Measurements from ENCODE around the gene SPATC1L. TPM values are rescaled to one million over a fixed set of nuclear protein-coding genes. Genes with fewer than 3 reads are reported as not detected.

Gene SPATC1L
- polyA plus RNA-seq, 3 donors = 3.3 to 6.7 (median 5.8) TPM

DNA sequence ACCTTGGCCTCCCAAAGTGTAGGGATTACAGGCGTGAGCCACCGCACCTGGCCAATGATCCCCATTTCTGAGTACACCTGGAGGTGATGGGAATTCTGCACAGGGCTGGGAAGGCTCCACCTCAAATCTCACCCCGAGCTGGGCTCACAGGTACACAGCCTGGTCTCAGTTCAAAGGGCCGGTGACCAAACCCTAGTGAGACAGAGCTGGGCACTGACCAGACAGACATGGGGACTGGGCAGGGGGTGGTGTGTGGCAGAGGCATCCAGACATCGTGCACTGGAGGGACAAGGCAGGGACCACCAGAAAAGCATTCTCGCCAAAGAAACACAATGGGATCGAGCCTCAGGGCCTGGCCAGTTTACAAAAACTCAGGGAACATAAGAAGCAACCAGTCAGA is 27.1 kb upstream of the SPATC1L start:
- TF ChIP-seq, protein P1, sequence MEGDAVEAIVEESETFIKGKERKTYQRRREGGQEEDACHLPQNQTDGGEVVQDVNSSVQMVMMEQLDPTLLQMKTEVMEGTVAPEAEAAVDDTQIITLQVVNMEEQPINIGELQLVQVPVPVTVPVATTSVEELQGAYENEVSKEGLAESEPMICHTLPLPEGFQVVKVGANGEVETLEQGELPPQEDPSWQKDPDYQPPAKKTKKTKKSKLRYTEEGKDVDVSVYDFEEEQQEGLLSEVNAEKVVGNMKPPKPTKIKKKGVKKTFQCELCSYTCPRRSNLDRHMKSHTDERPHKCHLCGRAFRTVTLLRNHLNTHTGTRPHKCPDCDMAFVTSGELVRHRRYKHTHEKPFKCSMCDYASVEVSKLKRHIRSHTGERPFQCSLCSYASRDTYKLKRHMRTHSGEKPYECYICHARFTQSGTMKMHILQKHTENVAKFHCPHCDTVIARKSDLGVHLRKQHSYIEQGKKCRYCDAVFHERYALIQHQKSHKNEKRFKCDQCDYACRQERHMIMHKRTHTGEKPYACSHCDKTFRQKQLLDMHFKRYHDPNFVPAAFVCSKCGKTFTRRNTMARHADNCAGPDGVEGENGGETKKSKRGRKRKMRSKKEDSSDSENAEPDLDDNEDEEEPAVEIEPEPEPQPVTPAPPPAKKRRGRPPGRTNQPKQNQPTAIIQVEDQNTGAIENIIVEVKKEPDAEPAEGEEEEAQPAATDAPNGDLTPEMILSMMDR (IDR thresholded peaks at IDR 0.05) = no peak
- no peaks in the 10 kb centered on the region for H4K20me1 ChIP-seq (ENCODE audit: insufficient read depth, low read length)
- no peaks in the 10 kb centered on the region for H3K79me2 ChIP-seq (ENCODE audit: insufficient read depth, low read length)
- no peak for DNase-seq
- H3K27me3 ChIP-seq (ENCODE audit: control insufficient read depth in 2 of 2, insufficient read depth in 2 of 2, low read length in 2 of 2) = no peaks in the 10 kb centered on the region
- H3K27me3 Mint-ChIP-seq (ENCODE audit: low read depth in 3 of 3) = peaks cover 0 to 4% (median 0%) of the 10 kb centered on the region in 3 donors
- H3K9me3 ChIP-seq (replicated peaks in 1 of 2; ENCODE audit: control insufficient read depth in 1 of 2, insufficient read depth in 1 of 2, low read length in 2 of 2) = no peaks in the 10 kb centered on the region
- no peak overlapping the region for H2AFZ ChIP-seq (ENCODE audit: insufficient read depth, low read depth, low read length, poor library complexity, severe bottlenecking)
- no peak overlapping the region for H3K4me3 Mint-ChIP-seq
- H3K4me3 ChIP-seq (replicated peaks in 1 of 3; ENCODE audit: low read depth in 2 of 3, low read length in 3 of 3) = no peak overlapping the region
- H3K36me3 ChIP-seq (replicated peaks in 1 of 2; ENCODE audit: control insufficient read depth in 1 of 2, insufficient read depth in 2 of 2, low read length in 2 of 2) = peaks cover 0 to 8% of the 10 kb centered on the region in 2 donors
- WGBS (ENCODE audit: insufficient coverage) = 98% methylated on average over 5 of the region's 7 CpGs
- H3K4me1 ChIP-seq (ENCODE audit: control insufficient read depth in 1 of 2, insufficient read depth in 2 of 2, low read length in 2 of 2) = no peaks in the 10 kb centered on the region
- peak overlapping the region in 1 of 7 donors; percentile 1 for H3K27ac Mint-ChIP-seq
- no peaks in the 10 kb centered on the region for H3K4me1 Mint-ChIP-seq
- H3K9me3 Mint-ChIP-seq = peaks cover 0 to 2% (median 0%) of the 10 kb centered on the region in 7 donors
- no peak overlapping the region for H3K9ac ChIP-seq (ENCODE audit: insufficient read depth, low read length, poor library complexity, severe bottlenecking)
- H3K27ac ChIP-seq (ENCODE audit: low read depth in 1 of 2, low read length in 2 of 2) = no peak overlapping the region
- peaks cover 21 to 37% of the 10 kb centered on the region in 2 donors for H3K36me3 Mint-ChIP-seq
- H3K4me2 ChIP-seq (replicated peaks; ENCODE audit: extremely low read depth, low read length, poor library complexity, severe bottlenecking) = no peak overlapping the region
- intact Hi-C loops (cut with micrococcal nuclease) = no loop called here

DNA sequence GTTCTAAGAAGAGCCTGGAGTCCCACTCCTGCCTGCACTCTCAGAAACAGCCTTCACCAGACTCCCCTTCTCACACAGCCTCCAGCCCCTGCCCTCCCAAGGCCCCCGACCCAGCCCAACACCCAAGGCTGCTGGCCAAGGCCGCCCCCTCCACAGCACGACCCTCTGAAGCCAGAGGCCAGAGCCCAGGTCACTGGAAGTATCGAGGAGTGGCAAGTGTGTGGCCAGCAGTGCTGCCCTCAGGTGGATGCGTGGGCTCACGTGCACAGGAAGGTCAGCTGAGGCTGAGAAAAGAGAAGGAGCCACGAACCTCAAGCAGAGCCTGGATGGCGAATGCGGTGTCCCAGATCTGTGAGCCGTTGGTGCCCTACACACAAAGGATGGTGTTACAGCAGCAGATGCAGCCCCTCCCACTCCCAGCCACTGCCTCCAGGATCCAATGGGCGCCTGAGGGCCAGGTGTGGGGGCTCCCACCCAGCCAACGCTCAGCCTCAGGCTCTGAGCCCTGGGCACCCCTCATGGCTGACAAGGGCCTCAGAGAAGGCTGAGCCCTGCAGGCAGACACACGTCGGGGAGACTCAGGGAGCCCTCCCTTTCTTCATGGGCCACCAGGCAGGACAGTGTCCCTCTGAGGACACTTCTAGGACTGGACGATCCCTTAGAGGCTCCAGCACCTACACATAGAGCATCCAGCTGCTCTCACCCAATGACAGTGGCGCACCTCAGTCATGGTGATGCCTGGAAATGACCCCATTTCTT is 26.3 kb upstream of the SPATC1L start:
- Histone ChIP-seq H3K4me3 (replicated peaks in 1 of 3; ENCODE audit: low read depth in 2 of 3, low read length in 3 of 3) (no peak overlapping the region), H3K4me1 (ENCODE audit: control insufficient read depth in 1 of 2, insufficient read depth in 2 of 2, low read length in 2 of 2) (no peaks in the 10 kb centered on the region), H2AFZ (ENCODE audit: insufficient read depth, low read depth, low read length, poor library complexity, severe bottlenecking) (no peak overlapping the region), H3K4me2 (replicated peaks; ENCODE audit: extremely low read depth, low read length, poor library complexity, severe bottlenecking) (no peak overlapping the region), H3K27ac (ENCODE audit: low read depth in 1 of 2, low read length in 2 of 2) (no peak overlapping the region), H3K9ac (ENCODE audit: insufficient read depth, low read length, poor library complexity, severe bottlenecking) (no peak overlapping the region), H3K9me3 (replicated peaks in 1 of 2; ENCODE audit: control insufficient read depth in 1 of 2, insufficient read depth in 1 of 2, low read length in 2 of 2) (no peaks in the 10 kb centered on the region), H3K27me3 (ENCODE audit: control insufficient read depth in 2 of 2, insufficient read depth in 2 of 2, low read length in 2 of 2) (no peaks in the 10 kb centered on the region), H4K20me1 (ENCODE audit: insufficient read depth, low read length) (no peaks in the 10 kb centered on the region), H3K79me2 (ENCODE audit: insufficient read depth, low read length) (no peaks in the 10 kb centered on the region), H3K36me3 (replicated peaks in 1 of 2; ENCODE audit: control insufficient read depth in 1 of 2, insufficient read depth in 2 of 2, low read length in 2 of 2) (peaks cover 0 to 15% of the 10 kb centered on the region in 2 donors)
- H3K9me3 Mint-ChIP-seq = peaks cover 0 to 2% (median 0%) of the 10 kb centered on the region in 7 donors
- no peaks in the 10 kb centered on the region for H3K4me1 Mint-ChIP-seq
- H3K27me3 Mint-ChIP-seq (ENCODE audit: low read depth in 3 of 3) = peaks cover 0 to 3% (median 0%) of the 10 kb centered on the region in 3 donors
- 93% methylated on average over 11 of the region's 16 CpGs for WGBS (ENCODE audit: insufficient coverage)
- H3K36me3 Mint-ChIP-seq = peaks cover 27 to 39% of the 10 kb centered on the region in 2 donors
- TF ChIP-seq, protein P1 (IDR thresholded peaks at IDR 0.05) = no peak
- no peak overlapping the region for H3K4me3 Mint-ChIP-seq
- no peak overlapping the region for H3K27ac Mint-ChIP-seq
- intact Hi-C loops (cut with micrococcal nuclease) = no loop called here
- no peak for DNase-seq

Data from CD14-positive monocyte (primary cell).